ENCODE results near the gene ANKRD11. TPM values are rescaled to one million over a fixed set of nuclear protein-coding genes. Genes with fewer than 3 reads are reported as not detected.
"Not testable (repeated sequence)": the region's sequence is repeated elsewhere in the genome, so short reads cannot be mapped to it uniquely, and the experiment has no call there.

Gene ANKRD11
- total RNA-seq, 1 donor from 2014 or later: 165 TPM

DNA sequence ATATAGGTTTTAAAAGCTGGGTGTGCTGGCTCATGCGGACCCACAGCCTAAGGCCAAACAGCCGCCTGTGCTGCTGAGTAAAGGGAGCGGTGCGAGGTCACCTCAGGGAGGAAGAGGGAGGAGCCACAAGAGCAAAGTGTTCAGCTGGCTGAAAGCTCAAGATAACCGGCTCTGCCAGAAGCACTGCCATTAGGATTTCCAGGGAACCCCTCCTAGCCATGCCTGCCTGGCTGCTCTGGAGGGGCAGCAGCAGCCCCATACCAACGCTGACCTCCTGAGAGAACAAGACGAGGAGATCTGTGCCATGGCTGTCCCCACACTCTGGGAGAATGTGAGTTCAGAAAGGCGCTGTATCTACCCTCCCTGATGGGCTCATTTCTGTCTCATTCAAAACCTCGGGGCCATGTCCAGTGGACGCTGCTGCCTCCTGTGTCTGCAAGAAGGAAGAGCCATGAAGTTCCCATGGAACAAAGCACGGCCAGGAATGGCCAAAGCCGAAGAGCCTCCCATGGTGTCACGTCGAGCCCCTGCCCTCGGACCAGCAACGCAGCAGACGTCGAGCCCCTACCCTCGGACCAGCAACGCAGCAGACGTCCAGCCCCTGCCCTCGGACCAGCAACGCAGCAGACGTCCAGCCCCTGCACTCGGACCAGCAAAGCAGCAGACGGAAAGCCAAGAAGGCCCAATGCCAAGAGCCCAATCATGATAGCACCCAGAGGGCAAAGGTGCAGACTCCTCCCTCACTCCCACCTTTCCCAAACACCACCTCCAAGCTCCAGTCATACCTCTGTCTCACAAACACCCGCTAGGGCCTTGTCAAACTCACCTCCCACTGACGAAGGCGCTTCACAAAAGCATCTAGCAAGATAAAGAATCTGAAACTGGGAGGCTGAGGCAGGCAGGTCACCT is 107.0 kb downstream of the ANKRD11 start:
- peak; percentile 37 for DNase-seq (ENCODE audit: low spot score)
- TF ChIP-seq, protein P1, sequence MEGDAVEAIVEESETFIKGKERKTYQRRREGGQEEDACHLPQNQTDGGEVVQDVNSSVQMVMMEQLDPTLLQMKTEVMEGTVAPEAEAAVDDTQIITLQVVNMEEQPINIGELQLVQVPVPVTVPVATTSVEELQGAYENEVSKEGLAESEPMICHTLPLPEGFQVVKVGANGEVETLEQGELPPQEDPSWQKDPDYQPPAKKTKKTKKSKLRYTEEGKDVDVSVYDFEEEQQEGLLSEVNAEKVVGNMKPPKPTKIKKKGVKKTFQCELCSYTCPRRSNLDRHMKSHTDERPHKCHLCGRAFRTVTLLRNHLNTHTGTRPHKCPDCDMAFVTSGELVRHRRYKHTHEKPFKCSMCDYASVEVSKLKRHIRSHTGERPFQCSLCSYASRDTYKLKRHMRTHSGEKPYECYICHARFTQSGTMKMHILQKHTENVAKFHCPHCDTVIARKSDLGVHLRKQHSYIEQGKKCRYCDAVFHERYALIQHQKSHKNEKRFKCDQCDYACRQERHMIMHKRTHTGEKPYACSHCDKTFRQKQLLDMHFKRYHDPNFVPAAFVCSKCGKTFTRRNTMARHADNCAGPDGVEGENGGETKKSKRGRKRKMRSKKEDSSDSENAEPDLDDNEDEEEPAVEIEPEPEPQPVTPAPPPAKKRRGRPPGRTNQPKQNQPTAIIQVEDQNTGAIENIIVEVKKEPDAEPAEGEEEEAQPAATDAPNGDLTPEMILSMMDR (IDR thresholded peaks at IDR 0.05; ENCODE audit: unreplicated experiment): no peak
- H3K4me1 Mint-ChIP-seq (ENCODE audit: unreplicated experiment): peaks cover 62% of the 10 kb centered on the region
- H3K4me3 Mint-ChIP-seq (ENCODE audit: unreplicated experiment): no peak overlapping the region
- H3K9me3 Mint-ChIP-seq (ENCODE audit: unreplicated experiment): no peaks in the 10 kb centered on the region
- H3K36me3 Mint-ChIP-seq (ENCODE audit: low read depth, unreplicated experiment): no peaks in the 10 kb centered on the region
- peaks cover 17% of the 10 kb centered on the region for H3K27me3 Mint-ChIP-seq (ENCODE audit: unreplicated experiment)
- H3K27ac Mint-ChIP-seq (ENCODE audit: unreplicated experiment): peak overlapping the region; percentile 73

DNA sequence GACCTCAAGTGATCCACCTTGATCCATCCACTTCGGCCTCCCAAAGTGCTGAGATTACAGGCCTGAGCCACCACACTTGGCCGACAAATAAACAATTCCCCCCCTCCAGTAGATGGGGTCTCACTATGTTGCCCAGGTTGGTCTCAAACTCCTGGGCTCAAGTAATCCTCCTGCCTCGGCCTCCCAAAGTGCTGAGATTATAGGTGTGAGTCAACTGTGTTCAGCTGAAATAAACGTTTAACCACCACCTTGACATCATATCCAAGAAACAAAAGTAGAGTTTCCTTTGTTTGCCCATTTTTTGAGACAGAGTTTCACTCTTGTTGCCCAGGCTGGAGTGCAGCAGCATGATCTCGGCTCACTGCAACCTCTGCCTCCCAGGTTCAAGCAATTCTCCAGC is 107.8 kb downstream of the ANKRD11 start:
- H3K27me3 Mint-ChIP-seq (ENCODE audit: unreplicated experiment): peaks cover 17% of the 10 kb centered on the region
- peaks cover 61% of the 10 kb centered on the region for H3K4me1 Mint-ChIP-seq (ENCODE audit: unreplicated experiment)
- not testable (repeated sequence) for DNase-seq (ENCODE audit: low spot score); H3K4me3 Mint-ChIP-seq (ENCODE audit: unreplicated experiment); H3K36me3 Mint-ChIP-seq (ENCODE audit: low read depth, unreplicated experiment); H3K9me3 Mint-ChIP-seq (ENCODE audit: unreplicated experiment)
- peak overlapping the region; percentile 73 for H3K27ac Mint-ChIP-seq (ENCODE audit: unreplicated experiment)

DNA sequence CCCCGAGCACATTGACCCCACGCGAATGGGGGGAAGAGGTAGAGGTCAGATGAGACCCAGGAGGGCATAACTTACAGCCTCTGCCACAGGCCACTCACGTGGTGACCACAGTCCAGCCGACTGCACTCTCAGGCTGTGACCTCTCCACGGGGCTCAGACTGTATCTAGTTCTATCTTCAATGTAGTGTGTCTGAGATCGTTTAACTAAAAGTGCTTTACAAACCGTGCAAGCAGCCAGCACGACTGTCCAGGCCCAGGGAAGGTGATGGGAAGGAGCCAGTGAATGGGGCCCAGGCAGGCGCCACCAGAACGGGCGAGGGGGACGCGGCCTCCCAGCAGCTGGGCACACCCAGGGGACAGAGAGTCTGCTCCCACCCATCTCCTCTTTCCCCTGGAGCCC is 108.6 kb downstream of the ANKRD11 start:
- peaks cover 17% of the 10 kb centered on the region for H3K27me3 Mint-ChIP-seq (ENCODE audit: unreplicated experiment)
- H3K4me3 Mint-ChIP-seq (ENCODE audit: unreplicated experiment): no peak overlapping the region
- peaks cover 64% of the 10 kb centered on the region for H3K4me1 Mint-ChIP-seq (ENCODE audit: unreplicated experiment)
- no peaks in the 10 kb centered on the region for H3K36me3 Mint-ChIP-seq (ENCODE audit: low read depth, unreplicated experiment)
- H3K9me3 Mint-ChIP-seq (ENCODE audit: unreplicated experiment): no peaks in the 10 kb centered on the region
- H3K27ac Mint-ChIP-seq (ENCODE audit: unreplicated experiment): no peak overlapping the region
- TF ChIP-seq, protein P1 (IDR thresholded peaks at IDR 0.05; ENCODE audit: unreplicated experiment): no peak
- DNase-seq (ENCODE audit: low spot score): no peak

DNA sequence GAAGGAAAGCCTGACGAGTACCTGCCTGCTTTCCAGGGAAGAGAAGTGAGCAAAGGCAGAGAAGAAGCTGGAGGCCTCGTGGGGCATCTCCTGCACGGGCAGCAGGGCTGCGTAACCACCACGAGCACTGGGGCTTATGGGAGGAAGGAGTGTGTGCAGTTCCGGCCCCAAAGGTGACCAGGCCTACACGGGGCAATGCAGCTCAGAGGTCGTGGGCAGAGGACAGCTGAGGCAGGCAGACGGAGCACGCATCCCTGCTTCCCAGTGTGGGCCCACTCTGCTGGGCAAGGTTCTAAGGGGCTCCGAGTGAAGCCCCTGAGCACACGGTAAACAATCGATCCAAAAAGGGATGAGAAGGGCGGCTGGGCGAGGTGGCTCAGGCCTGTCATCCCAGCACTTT is 109.7 kb downstream of the ANKRD11 start:
- H3K27ac Mint-ChIP-seq (ENCODE audit: unreplicated experiment): no peak overlapping the region
- H3K4me3 Mint-ChIP-seq (ENCODE audit: unreplicated experiment): peak overlapping the region; percentile 24
- no peaks in the 10 kb centered on the region for H3K9me3 Mint-ChIP-seq (ENCODE audit: unreplicated experiment)

DNA sequence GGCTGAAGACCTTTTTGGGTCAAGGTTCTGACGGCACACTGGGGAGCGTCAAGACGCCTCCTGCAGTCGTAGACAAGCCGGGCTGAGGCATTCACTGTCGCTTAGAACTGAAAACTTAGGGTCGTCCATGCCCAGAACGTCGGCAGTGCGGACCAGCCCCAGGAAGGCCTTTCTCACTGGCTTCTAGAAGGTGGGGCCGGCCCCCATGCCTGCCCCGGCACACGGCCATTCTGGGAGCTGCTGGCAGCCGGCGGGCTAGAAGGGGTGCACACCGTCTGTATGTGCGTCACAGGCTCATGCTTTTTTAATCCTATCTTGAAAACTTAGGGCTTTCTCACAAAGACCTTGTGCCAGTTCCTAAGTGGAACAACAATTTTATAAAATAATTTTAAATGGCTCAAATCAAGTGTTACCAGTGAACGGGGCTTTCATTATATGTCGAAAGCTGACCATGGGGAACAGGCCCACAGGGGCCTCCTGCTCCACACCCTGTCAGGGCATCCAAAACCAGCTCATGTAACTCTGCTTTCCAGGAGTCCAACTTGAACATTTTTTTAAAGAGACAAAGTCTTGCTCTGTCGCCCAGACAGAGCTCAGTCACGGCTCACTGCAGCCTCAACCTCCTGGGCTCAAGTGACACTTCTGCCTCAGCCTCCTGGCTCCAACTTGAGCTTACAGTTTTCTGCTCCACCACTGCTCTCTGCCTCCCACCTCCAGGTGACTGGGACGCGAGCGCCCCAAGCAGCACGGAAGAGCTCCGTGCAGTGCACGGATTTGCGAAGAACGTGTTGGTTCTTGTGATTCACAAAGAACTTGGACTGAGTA is 111.2 kb downstream of the ANKRD11 start:
- Mint-ChIP-seq H3K4me1 (ENCODE audit: unreplicated experiment) (peaks cover 61% of the 10 kb centered on the region), H3K27ac (ENCODE audit: unreplicated experiment) (peak overlapping the region; percentile 41), H3K27me3 (ENCODE audit: unreplicated experiment) (peaks cover 9% of the 10 kb centered on the region), H3K9me3 (ENCODE audit: unreplicated experiment) (no peaks in the 10 kb centered on the region), H3K36me3 (ENCODE audit: low read depth, unreplicated experiment) (peaks cover 5% of the 10 kb centered on the region), H3K4me3 (ENCODE audit: unreplicated experiment) (no peak overlapping the region)
- DNase-seq (ENCODE audit: low spot score): no peak
- TF ChIP-seq, protein P1 (IDR thresholded peaks at IDR 0.05; ENCODE audit: unreplicated experiment): no peak

More for the DNA sequence above, 109.7 kb downstream of the ANKRD11 start:
- TF ChIP-seq, protein P1 (IDR thresholded peaks at IDR 0.05; ENCODE audit: unreplicated experiment): no peak
- Mint-ChIP-seq H3K27me3 (ENCODE audit: unreplicated experiment) (peaks cover 11% of the 10 kb centered on the region), H3K36me3 (ENCODE audit: low read depth, unreplicated experiment) (no peaks in the 10 kb centered on the region), H3K4me1 (ENCODE audit: unreplicated experiment) (peaks cover 64% of the 10 kb centered on the region)
- DNase-seq (ENCODE audit: low spot score): no peak
